GM23338 (cell line): ENCODE results near the gene UTS2.

ENCODE experiments used
- CREB1 ChIP-seq: fragments of 250-450 bp; sonication (Bioruptor Pico); IDR thresholded peaks from 2 replicates; pipeline ENCODE4 v1.5.0; 2020; ENCODE audit warnings: low read depth, mild to moderate bottlenecking, moderate library complexity
- CTCF ChIP-seq, 2 experiments: fragments of 200-600 bp in 1 of 2; sonication (generic) in 1 of 2; conservative IDR thresholded peaks; 2 replicates each; pipeline versions ENCODE4 v1.5.1 to v1.6.1; 2016 to 2017; ENCODE audit warnings: antibody characterized with exemption in 2 of 2, low read depth in 2 of 2, mild to moderate bottlenecking in 2 of 2, moderate library complexity in 1 of 2
- ETS1 ChIP-seq: IDR thresholded peaks from 2 replicates; pipeline ENCODE4 v1.6.1; 2016; ENCODE audit warnings: antibody characterized with exemption
- EZH2 ChIP-seq: fragments of 200-600 bp; sonication (generic); IDR thresholded peaks from one replicate; pipeline ENCODE4 v1.8.0; 2017; ENCODE audit warnings: antibody characterized with exemption, mild to moderate bottlenecking, low read depth; ENCODE audit not compliant: unreplicated experiment
- EZH2phosphoT487 ChIP-seq: fragments of 200-600 bp; sonication (generic); IDR thresholded peaks from one replicate; pipeline ENCODE4 v1.8.1; 2018; ENCODE audit warnings: antibody characterized with exemption; ENCODE audit not compliant: unreplicated experiment
- JUNB ChIP-seq: IDR thresholded peaks from one replicate; pipeline ENCODE4 v1.6.1; 2016; ENCODE audit warnings: antibody characterized with exemption; ENCODE audit not compliant: unreplicated experiment
- NANOG ChIP-seq: IDR thresholded peaks from 2 replicates; pipeline ENCODE4 v1.6.1; 2016; ENCODE audit warnings: antibody characterized with exemption, borderline replicate concordance
- POLR2AphosphoS5 ChIP-seq: IDR thresholded peaks from 2 replicates; pipeline ENCODE4 v1.6.1; 2016; ENCODE audit warnings: antibody characterized with exemption, low read depth
- REST ChIP-seq: IDR thresholded peaks from one replicate; pipeline ENCODE4 v1.6.1; 2018; ENCODE audit warnings: antibody characterized with exemption; ENCODE audit not compliant: unreplicated experiment
- STAT1 ChIP-seq: IDR thresholded peaks from one replicate; pipeline ENCODE4 v1.6.1; 2016; ENCODE audit warnings: antibody characterized with exemption; ENCODE audit not compliant: unreplicated experiment
- ZNF114 ChIP-seq: fragments of 250-450 bp; sonication (Bioruptor Pico); IDR thresholded peaks from 2 replicates; pipeline ENCODE4 v1.5.0; 2020; ENCODE audit warnings: mild to moderate bottlenecking, moderate library complexity
- ZNF331 ChIP-seq: fragments of 250-450 bp; sonication (Bioruptor Pico); IDR thresholded peaks from 2 replicates; pipeline ENCODE4 v1.5.0; 2020; ENCODE audit warnings: low read depth, mild to moderate bottlenecking, moderate library complexity
- ZNF462 ChIP-seq: fragments of 250-450 bp; sonication (Bioruptor Pico); IDR thresholded peaks from 2 replicates; pipeline ENCODE4 v1.5.0; 2020; ENCODE audit warnings: mild to moderate bottlenecking, moderate library complexity

GRCh38 chr1:7871136-7871535, 18.3 kb upstream of the UTS2 start:
- no peak for TF ChIP-seq CTCF (conservative IDR thresholded peaks at IDR 0.05; ENCODE audit: low read depth in 2 of 2)
- TF ChIP-seq POLR2AphosphoS5 = no peak
- no peak for TF ChIP-seq EZH2phosphoT487
- TF ChIP-seq REST = no peak
- no peak for TF ChIP-seq ZNF331 (CRISPR knock-in tag)
- TF ChIP-seq EZH2 = no peak
- no peak for TF ChIP-seq CREB1 (CRISPR knock-in tag)
- TF ChIP-seq ZNF462 (CRISPR knock-in tag) = no peak
- no peak for TF ChIP-seq NANOG
- no peak for TF ChIP-seq STAT1
- no peak for TF ChIP-seq ETS1
- no peak for TF ChIP-seq JUNB
- no peak for TF ChIP-seq ZNF114 (CRISPR knock-in tag)
